HG03442 (cell line): Measurements from ENCODE around the gene ZNF550.

Experiments
- ATAC-seq: cut with Tn5 transposase; IDR thresholded peaks from one replicate; pipeline ENCODE4 v1.9.1; 2021; ENCODE audit warnings: mild to moderate bottlenecking, moderate library complexity; ENCODE audit not compliant: unreplicated experiment

The ZNF550 gene

DNA sequence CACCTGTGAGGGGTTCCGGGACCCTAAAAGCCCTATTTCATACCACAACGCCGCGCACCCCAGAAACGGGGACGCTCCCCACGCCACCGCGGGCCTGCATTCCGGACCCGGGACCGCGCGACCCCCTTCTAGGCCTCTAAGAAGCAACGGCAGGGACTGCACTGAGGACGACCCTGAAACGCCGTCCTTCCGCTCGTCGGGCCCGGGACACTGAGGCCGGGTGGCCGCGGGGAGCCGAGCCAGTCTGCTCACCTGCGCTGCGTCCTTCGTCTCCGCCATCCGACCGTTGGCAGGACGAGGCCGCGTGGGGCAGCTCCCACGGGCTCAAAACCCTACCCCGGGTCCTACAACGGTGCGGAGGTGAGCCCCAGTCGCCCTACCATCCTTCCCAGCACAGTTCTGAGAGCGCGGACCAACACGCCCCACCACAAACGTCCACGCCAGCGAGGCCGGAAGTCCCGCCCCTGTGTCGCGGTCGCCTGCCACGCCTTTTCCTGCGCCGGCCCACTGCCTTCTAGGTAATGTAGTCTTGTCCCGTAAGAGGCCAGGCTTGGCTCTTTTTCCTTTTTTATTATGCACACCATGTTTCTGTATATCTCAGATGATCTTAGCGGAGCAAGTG, at the start of gene ZNF550:
ZNF550 (minus strand) TSS at position 460 of the 622 bp plus-strand sequence; CDS start at position 279, 181 bp downstream.
- ATAC-seq: peak; percentile 95

DNA sequence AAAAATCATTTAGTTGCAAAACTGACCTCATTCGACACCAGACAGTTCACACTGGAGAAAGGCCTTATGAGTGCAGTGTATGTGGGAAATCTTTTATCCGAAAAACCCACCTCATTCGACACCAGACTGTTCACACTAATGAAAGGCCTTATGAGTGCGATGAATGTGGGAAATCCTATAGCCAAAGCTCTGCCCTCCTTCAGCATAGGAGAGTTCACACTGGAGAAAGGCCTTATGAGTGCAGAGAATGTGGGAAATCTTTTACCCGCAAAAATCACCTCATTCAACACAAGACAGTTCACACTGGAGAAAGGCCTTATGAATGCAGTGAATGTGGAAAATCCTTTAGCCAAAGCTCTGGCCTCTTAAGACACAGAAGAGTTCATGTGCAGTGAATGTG, 47.3 kb upstream of the ZNF550 start:
- no peak for ATAC-seq

DNA sequence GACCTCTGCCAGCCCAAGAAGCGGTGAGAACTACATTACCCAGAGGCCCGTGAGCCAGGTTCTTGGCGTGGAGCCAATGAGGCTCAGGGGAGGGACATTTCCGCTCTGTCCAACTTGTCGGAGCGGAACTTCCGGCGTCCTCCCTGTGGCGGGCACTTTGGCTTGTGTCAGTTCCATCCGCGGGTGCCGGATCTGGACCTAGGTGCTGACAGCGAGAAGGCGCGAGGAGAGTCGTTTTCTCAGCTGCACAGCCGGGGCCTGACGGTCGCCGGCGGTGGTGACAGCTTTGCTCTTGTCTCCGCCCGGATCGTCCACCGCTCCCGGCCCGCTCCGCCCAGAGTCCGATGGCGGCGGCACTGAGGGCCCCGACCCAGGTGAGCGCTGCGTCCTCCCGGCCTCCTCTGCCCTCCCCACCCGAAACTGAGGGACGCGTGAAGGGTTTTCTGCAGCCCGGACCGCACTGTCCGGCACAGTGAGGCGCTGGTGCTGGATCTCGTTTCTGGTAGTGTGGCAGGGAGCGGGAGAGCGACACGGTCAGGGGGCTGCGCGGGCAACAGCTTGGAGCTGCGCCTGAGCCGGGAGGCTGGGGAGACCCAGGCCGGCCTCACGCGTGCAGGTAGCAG, 40.2 kb upstream of the ZNF550 start, which contains the start of gene ZNF530:
ZNF530 (plus strand) TSS at position 125 of the 623 bp plus-strand sequence. CDS start 4,461 bp downstream, outside the sequence.
- ATAC-seq: peak; percentile 96

DNA sequence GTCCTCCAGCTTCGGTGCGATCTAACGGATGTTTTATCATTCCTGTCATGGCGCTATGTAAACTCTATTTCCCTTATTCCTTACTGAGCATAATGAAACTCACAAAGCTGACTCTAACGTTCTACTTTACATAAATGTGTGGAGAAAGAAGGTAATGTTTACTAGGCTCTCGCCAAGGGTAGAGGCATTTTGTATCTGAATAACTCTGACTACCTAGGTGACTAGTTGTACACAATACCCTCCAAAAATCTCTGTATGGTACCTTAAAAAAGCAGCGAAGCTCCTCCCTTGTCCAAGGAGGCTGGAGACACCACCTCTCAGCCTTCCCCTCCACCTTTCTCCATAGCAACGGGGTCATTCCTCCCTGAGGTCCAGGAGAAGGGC, 39.7 kb upstream of the ZNF550 start:
- ATAC-seq: peak; percentile 21

DNA sequence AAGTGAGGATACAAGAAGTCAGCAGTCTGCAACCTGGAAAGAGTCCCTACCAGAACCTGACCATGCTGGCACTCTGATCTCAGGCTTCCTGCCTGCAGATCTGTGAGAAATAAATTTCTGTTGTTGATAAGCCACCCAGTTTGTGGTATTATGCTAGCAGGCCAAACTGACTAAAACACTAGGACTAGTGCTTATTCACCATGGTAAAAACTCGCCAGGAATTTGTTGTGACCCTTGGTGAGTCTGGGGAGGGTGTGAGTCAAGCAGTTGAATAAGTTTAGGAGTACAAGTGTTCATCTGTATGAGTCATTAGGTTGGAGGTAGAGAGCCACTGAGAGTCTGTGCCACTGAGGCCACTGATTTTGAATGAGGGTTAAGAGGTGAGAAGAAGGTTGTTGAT, 27.9 kb upstream of the ZNF550 start:
- ATAC-seq: no peak

DNA sequence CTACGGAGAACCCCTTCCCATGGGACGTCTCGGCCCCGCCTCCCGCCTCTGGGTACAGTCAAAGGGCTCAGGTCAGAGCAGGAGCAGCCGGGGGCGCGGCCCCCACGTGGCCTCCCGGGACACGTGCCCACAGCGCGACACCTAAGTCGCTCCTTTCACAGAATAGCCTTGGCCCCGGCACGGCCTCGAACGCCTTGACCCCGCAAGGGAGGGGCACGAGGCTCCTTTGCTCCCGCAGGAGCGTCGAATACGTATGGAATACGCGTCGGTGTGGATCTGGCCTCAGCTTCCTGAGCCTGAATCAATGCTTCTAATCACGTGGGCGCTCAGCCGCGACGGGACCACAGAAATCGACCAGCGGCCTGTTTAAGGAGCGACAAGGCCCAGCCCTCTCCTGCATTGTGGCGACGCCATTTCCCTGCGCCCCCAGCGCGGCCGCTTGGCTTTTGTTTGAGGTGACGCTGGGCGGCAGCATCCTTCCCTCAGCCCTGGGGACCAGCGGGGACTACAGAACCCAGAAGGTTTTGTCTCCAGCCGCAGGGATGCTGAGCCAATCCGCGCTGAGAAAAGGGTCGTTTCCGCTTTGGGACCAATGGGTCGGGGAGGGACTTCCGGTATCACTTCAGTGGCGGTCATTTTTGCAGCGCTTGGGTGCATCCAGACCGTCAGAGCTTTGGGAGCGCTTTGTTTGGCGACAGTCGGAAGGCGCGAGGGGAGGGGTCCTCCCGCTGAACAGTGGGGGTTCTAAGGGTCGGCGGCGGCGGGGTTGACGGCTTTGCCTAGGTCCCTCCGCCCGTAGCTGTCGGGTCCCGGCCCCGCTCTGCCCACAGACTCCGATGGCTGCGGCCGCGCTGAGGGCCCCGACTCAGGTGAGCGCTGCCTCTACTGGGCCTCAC, 24.1 kb upstream of the ZNF550 start, which contains the start of gene ZIK1:
ZIK1 (plus strand) TSS at position 625 of the 896 bp plus-strand sequence; CDS start at position 837, 212 bp downstream.
- ATAC-seq: peak; percentile 79

DNA sequence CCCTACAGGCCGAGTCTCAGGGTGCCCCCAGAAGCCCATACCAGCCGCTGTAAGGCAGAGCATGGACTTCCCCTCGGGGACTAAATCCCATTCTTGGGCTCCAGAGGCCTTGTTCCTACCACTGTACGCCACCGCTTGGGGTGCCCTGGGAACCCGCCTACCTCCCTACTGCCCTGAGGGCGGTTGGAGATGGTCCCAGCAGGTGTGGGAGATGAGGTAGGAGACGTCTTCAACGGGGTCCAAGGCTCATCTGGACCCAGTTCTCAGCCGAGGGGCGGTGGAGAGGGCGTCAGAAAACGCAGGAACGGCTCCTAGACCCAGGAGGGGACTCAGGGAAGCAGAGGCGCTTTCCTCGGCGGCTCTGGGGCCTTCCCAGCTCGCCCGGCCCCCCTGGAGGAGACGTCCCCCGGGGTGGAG, 23.4 kb upstream of the ZNF550 start:
- no peak for ATAC-seq

DNA sequence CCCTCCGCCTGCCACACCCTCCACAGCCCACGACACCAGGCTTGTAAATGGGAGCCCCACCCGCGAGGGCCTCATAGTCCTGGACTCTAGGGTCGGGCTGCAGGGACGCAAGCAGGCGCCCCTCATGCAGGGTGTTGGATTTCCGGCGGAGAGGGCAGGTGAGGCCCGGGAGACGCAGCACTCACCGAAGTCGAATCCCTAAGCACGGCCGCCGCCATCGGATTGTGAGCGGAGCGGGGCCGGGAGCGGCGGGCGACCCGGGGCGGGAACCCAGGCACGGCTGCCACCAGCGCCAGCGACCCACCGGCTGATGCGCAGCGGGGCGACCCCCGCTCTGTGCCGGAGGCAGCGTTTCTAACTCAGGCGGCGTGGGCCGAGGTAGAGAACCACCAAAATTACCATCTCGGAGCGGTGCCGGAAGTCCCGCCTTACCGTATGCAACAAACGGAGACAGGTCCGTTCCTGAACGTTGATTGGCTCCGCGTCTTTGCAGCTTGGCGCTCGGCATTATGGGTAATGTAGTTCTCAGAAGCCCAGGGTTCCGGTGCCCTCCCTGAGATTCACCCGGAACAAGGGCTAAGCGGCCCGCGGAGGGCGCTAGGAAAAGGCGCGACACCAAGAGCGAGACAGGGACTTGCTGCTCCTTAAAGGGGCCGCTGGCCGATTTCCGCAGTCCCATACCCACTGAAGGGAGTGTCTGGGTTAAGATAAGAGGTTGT, 19.0 kb upstream of the ZNF550 start, which contains the start of gene ZNF416:
ZNF416 (minus strand) TSS at position 425 of the 719 bp plus-strand sequence; CDS start at position 218, 207 bp downstream.
- ATAC-seq: peak; percentile 87

DNA sequence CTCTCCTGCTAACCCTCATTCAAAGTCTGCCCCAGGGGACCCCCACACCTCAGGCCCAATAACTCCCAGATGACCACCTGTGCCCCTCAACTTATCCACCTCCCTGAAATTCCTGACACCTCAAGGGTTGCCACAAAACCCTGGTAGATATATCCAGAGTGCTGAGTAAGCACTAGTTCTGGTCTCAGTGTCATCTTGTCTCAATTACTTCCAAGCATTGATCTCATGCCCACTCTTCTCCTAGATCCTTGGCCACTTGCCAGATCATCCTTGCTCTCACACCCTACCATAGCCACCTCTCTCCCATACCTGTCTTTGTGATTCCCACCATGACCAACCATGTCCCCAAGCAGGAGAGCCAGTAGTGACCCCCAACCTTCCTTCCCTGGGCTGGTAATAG, 17.0 kb upstream of the ZNF550 start:
- no peak for ATAC-seq

DNA sequence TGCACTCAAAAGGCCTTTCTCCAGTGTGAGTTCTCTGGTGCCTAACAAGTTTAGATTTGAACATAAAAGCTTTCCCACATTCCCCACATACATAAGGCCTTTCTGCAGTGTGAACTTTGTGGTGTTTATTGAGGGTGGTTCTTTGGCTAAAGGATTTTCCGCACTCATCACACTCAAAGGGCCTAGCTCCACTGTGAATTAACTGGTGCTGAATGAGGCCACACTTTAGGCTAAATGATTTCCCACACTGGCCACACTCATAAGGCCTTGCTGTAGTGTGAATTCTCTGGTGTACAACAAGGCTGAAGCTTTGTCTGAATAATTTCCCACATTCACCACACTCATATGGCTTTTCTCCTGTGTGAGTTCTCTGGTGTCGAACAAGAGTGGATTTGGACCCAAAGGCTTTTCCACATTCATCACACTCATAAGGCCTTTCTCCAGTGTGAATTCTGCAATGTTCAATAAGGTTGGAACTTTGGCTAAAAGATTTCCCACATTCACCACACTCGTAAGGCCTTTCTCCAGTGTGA, 12.8 kb upstream of the ZNF550 start:
- no peak for ATAC-seq

DNA sequence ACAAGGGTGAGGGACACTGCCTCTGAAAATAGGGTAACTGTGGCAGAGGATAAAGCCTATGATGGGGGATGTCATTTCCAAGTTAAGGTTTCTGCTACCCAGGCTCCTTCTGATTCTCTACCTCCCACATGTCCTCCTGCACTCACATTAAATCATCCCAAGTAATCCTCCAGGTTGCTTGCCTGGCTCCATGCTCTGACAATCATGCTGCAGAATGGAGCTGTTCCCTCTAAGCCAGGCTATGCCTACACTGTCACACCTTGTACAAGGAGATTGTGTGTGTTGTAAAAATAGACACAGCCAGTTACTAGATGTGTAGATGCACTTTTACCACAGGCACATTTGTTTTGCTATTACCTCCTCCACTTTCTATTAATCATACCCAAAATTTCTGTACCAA, 11.0 kb upstream of the ZNF550 start:
- ATAC-seq: no peak

DNA sequence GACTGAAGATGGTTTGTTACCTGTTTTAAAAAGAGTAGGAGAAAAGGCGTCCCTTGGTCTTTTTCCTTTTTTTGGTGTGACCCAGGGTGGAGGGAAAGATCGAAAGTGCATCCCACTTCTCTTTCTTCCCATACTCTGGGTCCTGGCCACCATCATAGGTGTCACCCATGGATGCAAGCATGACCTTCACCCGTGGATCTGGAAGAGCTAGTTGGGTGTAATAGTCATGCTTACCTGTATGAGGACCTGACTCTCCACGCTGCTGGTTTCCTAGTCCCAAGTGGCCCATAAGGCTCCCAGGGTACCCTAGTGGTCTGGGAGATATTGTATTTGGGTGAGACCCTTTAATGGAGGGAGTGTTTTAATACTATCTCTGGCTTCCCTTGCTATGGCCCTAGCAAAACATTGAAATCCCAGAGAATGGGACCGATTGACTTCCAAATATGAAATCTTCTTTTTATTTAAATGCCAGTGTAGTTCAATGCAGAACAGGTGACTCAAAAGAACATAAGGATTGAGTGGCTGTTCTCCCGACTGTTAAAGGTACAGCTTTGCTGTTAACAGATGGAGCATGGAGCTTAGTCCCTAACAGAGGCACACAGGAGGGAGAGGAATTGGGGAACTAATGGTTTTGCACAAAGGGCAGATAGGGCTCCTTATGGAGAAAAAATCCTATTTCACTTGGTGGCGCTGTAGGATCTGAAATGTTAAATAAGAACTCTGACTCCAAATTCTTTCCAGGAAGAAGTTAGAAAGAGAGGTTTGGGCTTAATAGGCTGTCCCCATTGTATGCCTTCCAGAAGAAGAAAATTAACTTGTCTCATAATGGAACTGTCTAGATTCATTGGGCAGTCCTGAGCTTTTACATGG, 7.0 kb upstream of the ZNF550 start:
- no peak for ATAC-seq

DNA sequence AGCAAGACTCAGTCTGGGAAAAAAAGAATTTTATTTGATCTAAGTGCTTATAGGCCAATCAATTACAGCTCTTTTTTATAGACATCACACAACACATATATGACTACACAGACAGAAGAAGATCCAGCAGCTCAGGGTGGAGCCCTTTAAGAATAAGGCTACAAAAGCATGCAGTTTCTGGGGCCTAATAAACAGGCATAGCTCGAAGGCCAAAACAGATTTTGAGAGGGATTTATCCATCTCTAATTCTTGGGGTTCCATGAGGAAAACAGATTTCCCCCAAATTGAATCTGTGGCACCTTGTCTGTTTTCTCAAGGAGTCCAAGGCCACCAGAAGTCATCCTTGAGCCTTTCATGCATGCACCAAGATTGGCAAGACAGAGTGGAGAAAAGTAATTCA, 3.9 kb upstream of the ZNF550 start:
- no peak for ATAC-seq

DNA sequence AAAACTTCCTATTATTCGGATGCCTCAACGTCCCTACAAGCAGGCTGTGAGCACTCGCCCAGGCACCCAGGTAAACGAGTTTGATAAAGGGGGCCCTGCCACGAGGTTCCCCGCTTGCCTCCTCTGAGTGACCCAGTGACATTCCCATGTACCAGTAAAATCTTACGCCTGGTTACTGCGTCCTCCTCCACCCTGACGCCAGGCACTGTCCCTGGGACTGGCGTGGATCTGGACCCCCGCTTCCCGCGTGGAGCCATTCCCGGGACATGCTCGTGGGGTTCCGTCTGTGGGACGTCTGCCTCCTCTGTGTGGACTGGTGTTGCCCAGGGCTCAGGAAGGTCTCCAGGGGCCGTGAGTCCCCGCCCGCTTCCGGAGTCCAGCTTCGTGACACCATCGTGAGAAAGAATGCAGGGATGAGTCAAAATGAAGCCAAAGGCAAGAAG, 407 bp upstream of the ZNF550 start:
- ATAC-seq: no peak

DNA sequence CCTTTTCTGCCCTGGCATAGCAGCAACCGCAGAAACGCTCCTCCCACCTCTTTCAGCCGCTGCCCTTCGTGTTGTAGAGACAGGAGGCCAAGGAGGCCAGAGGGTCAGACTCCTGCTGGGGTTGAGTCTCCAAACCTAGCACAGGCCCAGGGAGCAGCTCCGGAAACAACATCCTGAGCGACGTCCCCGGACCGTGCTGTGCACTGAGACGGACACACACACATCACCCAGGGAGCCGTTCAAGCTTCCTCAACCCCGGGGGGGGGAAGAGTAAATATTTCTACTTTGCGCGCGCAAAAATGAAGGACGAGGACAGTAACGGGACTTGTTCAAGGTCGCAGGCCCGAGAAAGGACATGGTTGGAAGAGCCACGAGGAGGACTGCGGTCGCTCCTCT, 657 bp downstream of the ZNF550 start:
- ATAC-seq: no peak

DNA sequence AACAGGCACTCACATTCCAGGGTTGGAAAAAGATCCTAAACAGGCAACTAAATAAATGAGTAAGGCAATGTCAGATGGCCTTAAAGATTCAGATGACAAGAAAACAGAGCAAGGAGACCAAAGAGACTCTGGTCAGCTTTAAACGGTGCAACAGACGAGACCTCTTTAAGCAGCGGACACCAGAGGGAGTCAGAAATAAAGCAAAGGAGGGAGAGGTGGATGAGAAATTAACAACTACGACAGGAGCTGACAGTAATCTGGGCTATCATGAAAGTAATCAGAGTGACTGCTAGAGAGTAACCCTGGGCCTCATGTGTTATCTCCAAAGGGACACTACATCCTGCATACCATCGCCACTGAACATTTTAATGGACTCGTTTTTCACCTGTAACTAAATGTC, 1.1 kb downstream of the ZNF550 start:
- ATAC-seq: no peak

DNA sequence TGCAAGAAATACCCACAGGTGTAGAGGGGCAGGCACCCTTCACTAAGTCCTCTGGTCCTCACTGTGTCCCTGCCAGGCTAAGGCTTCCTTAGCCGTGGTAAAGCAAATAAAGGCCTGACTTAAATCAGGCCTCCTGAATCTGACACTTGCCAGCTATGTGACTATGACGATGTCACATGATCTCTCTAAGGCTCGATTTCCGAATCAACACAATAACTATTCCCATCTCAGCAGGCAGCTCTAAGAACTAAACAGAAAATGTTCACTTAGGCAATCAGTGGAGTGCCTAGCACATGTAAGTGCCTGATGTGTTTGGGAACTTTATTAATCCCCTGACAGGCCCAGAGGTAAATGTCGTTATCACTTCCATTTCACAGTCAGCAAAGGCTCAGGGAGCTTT, 2.0 kb downstream of the ZNF550 start:
- ATAC-seq: no peak

DNA sequence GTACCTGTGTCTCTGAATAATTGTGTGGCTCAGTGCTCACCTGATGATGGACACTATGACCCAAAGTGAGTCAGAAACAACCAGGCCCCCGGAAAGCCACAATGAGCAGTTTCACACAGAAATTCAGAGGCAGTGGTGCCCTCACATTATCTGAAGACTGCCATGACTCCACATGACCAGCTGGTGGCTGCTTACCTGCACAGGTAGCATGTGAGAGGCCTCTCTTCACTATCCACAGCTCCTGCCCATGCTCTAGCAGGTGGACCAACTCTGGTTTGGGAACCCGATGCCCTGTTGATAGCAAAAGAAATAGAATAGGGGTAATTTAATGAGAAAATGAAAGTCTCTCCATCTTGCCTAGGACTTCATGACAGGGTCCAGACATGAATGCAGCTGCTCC, 7.2 kb downstream of the ZNF550 start:
- ATAC-seq: no peak

DNA sequence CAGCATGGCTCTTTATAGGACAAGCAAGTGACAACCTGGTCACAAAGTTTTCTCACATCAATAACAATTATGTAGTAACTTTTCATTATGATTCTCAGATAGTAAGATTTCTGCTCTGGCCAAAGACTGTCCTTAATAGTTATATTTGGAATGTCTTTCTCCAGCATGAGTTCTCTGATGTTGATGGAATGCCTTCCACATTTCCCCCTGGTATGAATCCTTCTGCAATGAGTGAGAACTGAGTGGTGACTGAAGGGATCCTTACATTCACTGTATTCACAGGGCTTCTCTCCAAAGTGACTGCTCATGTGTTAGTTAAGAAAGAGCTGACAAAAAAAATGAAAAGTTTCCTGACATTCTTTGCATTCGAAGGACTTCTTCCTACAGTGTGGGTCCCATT, 13.2 kb downstream of the ZNF550 start:
- ATAC-seq: no peak
